ENCODE results near the gene PLEKHA4.

DNA sequence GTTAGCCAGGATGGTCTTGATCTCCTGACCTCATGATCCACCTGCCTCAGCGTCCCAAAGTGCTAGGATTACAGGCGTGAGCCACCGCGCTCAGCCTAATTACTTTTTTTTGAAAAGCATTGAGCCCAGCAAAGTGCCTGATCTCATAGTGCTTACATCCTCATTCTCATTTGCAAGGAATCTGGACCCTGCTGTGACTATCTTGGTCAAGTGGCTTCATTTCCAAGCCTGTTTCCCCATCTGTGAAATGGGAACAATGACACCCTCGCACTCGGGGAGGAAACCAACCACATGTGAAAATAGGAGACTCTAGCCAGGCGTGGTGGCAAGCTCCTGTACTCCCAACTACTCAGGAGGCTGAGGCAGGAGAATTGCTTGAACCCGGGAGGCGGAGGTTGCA lies 1.6 kb upstream of the PLEKHA4 start:
- TF ChIP-seq, protein P1, sequence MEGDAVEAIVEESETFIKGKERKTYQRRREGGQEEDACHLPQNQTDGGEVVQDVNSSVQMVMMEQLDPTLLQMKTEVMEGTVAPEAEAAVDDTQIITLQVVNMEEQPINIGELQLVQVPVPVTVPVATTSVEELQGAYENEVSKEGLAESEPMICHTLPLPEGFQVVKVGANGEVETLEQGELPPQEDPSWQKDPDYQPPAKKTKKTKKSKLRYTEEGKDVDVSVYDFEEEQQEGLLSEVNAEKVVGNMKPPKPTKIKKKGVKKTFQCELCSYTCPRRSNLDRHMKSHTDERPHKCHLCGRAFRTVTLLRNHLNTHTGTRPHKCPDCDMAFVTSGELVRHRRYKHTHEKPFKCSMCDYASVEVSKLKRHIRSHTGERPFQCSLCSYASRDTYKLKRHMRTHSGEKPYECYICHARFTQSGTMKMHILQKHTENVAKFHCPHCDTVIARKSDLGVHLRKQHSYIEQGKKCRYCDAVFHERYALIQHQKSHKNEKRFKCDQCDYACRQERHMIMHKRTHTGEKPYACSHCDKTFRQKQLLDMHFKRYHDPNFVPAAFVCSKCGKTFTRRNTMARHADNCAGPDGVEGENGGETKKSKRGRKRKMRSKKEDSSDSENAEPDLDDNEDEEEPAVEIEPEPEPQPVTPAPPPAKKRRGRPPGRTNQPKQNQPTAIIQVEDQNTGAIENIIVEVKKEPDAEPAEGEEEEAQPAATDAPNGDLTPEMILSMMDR (conservative IDR thresholded peaks at IDR 0.05; ENCODE audit: low read depth, low read length) = no peak
- TF ChIP-seq EZH2phosphoT487 (IDR thresholded peaks at IDR 0.05; ENCODE audit: borderline replicate concordance, low read length) = no peak
- TF ChIP-seq EZH2 (IDR thresholded peaks at IDR 0.05; ENCODE audit: low read length, unreplicated experiment) = no peak

Measured in PC-3 (cell line).